Measurements from ENCODE around the gene CD200. TPM values are rescaled to one million over a fixed set of nuclear protein-coding genes. Genes with fewer than 3 reads are reported as not detected.
"Not testable (repeated sequence)": the region's sequence is repeated elsewhere in the genome, so short reads cannot be mapped to it uniquely, and the experiment has no call there.

The CD200 gene
- total RNA-seq, 2 experiments from 2014 or later = 0.67 to 3.6 TPM

- CTCF ChIA-PET = interaction anchor here (0.9 kb wide), 1 partner anchor 169 kb away, joined by 3 read pairs; no protein-coding TSS in a partner anchor
- peaks cover 2% of the 10 kb centered on the region for H3K36me3 Mint-ChIP-seq
- no peak overlapping the region for H3K27ac Mint-ChIP-seq
- ATAC-seq (no peak), DNase-seq (no peak)
- H3K27me3 Mint-ChIP-seq = peaks cover 3% of the 10 kb centered on the region
- H3K4me1 Mint-ChIP-seq = no peaks in the 10 kb centered on the region
- H3K4me3 Mint-ChIP-seq = no peak overlapping the region
- no peaks in the 10 kb centered on the region for H3K9me3 Mint-ChIP-seq (ENCODE audit: low read depth)
These were observed 41.4 kb downstream of the CD200 start for GRCh38 chr3:112374333-112374734.

GRCh38 chr3:112375117-112375516 is 42.2 kb downstream of the CD200 start:
- no peak for ATAC-seq
- Mint-ChIP-seq H3K27me3 (peaks cover 3% of the 10 kb centered on the region), H3K4me3 (no peak overlapping the region), H3K4me1 (no peaks in the 10 kb centered on the region), H3K9me3 (ENCODE audit: low read depth) (no peaks in the 10 kb centered on the region), H3K27ac (no peak overlapping the region), H3K36me3 (peaks cover 2% of the 10 kb centered on the region)
- CTCF ChIA-PET = interaction anchor here (0.8 to 0.9 kb wide), 2 partner anchors 168 to 337 kb away, joined by 3 read pairs; no protein-coding TSS in a partner anchor
- no peak for DNase-seq

- H3K27me3 Mint-ChIP-seq = no peaks in the 10 kb centered on the region
- CTCF ChIA-PET = no interaction called here
- H3K9me3 Mint-ChIP-seq (ENCODE audit: low read depth) = no peaks in the 10 kb centered on the region
- DNase-seq (no peak), ATAC-seq (no peak)
- H3K36me3 Mint-ChIP-seq = peaks cover 2% of the 10 kb centered on the region
- H3K4me3 Mint-ChIP-seq = no peak overlapping the region
- H3K27ac Mint-ChIP-seq = no peak overlapping the region
- H3K4me1 Mint-ChIP-seq = no peaks in the 10 kb centered on the region
These were observed 43.4 kb downstream of the CD200 start for GRCh38 chr3:112376241-112376911.

- Mint-ChIP-seq H3K9me3 (ENCODE audit: low read depth) (no peaks in the 10 kb centered on the region), H3K27me3 (no peaks in the 10 kb centered on the region), H3K27ac (no peak overlapping the region), H3K4me3 (no peak overlapping the region), H3K36me3 (peaks cover 2% of the 10 kb centered on the region), H3K4me1 (no peaks in the 10 kb centered on the region)
- CTCF ChIA-PET = no interaction called here
- DNase-seq (no peak), ATAC-seq (no peak)
These were observed 44.0 kb downstream of the CD200 start for GRCh38 chr3:112376992-112377391.

GRCh38 chr3:112377568-112378071 is 44.7 kb downstream of the CD200 start:
- ATAC-seq = no peak
- H3K36me3 Mint-ChIP-seq = peaks cover 2% of the 10 kb centered on the region

GRCh38 chr3:112378347-112378746 is 45.4 kb downstream of the CD200 start:
- H3K27me3 Mint-ChIP-seq; ATAC-seq; H3K4me1 Mint-ChIP-seq; H3K36me3 Mint-ChIP-seq; H3K9me3 Mint-ChIP-seq (ENCODE audit: low read depth); H3K4me3 Mint-ChIP-seq; H3K27ac Mint-ChIP-seq; DNase-seq; CTCF ChIA-PET: not testable (repeated sequence)

More at GRCh38 chr3:112377568-112378071, 44.7 kb downstream of the CD200 start:
- H3K27me3 Mint-ChIP-seq = no peaks in the 10 kb centered on the region
- no peaks in the 10 kb centered on the region for H3K9me3 Mint-ChIP-seq (ENCODE audit: low read depth)
- no peak overlapping the region for H3K27ac Mint-ChIP-seq
- DNase-seq = no peak
- no peak overlapping the region for H3K4me3 Mint-ChIP-seq
- no peaks in the 10 kb centered on the region for H3K4me1 Mint-ChIP-seq
- CTCF ChIA-PET = no interaction called here

- DNase-seq (no peak), ATAC-seq (no peak)
- Mint-ChIP-seq H3K4me3 (no peak overlapping the region), H3K4me1 (no peaks in the 10 kb centered on the region), H3K9me3 (ENCODE audit: low read depth) (no peaks in the 10 kb centered on the region), H3K36me3 (no peaks in the 10 kb centered on the region), H3K27ac (no peak overlapping the region), H3K27me3 (no peaks in the 10 kb centered on the region)
- CTCF ChIA-PET = no interaction called here
These were observed 46.2 kb downstream of the CD200 start for GRCh38 chr3:112379020-112379690.

GRCh38 chr3:112381673-112382542 is 49.0 kb downstream of the CD200 start:
- CTCF ChIA-PET = interaction anchor here (1.6 kb wide), 1 partner anchor 17 kb away, joined by 3 read pairs; no protein-coding TSS in a partner anchor
- Mint-ChIP-seq H3K27ac (no peak overlapping the region), H3K27me3 (no peaks in the 10 kb centered on the region), H3K4me3 (no peak overlapping the region), H3K4me1 (peaks cover 4% of the 10 kb centered on the region), H3K9me3 (ENCODE audit: low read depth) (no peaks in the 10 kb centered on the region), H3K36me3 (no peaks in the 10 kb centered on the region)
- ATAC-seq (no peak), DNase-seq (no peak)

- no peak for ATAC-seq
- CTCF ChIA-PET = interaction anchor here (1.6 kb wide), 1 partner anchor 18 kb away, joined by 3 read pairs; no protein-coding TSS in a partner anchor
- no peak for DNase-seq
- Mint-ChIP-seq H3K4me3 (no peak overlapping the region), H3K27me3 (no peaks in the 10 kb centered on the region), H3K27ac (no peak overlapping the region), H3K36me3 (no peaks in the 10 kb centered on the region), H3K9me3 (ENCODE audit: low read depth) (no peaks in the 10 kb centered on the region), H3K4me1 (peaks cover 4% of the 10 kb centered on the region)
These were observed 49.7 kb downstream of the CD200 start for GRCh38 chr3:112382543-112383160.

- Mint-ChIP-seq H3K4me3 (no peak overlapping the region), H3K36me3 (no peaks in the 10 kb centered on the region), H3K9me3 (ENCODE audit: low read depth) (no peaks in the 10 kb centered on the region), H3K27me3 (no peaks in the 10 kb centered on the region), H3K4me1 (peaks cover 4% of the 10 kb centered on the region), H3K27ac (no peak overlapping the region)
- CTCF ChIA-PET = no interaction called here
- no peak for DNase-seq
- ATAC-seq = no peak
These were observed 51.8 kb downstream of the CD200 start for GRCh38 chr3:112384769-112385168.

GRCh38 chr3:112388972-112389371 is 56.0 kb downstream of the CD200 start:
- no peak overlapping the region for H3K4me3 Mint-ChIP-seq
- no peaks in the 10 kb centered on the region for H3K27me3 Mint-ChIP-seq
- peaks cover 15% of the 10 kb centered on the region for H3K4me1 Mint-ChIP-seq
- H3K27ac Mint-ChIP-seq = no peak overlapping the region
- H3K36me3 Mint-ChIP-seq = peaks cover 2% of the 10 kb centered on the region
- DNase-seq (no peak), ATAC-seq (no peak)
- CTCF ChIA-PET = no interaction called here
- no peaks in the 10 kb centered on the region for H3K9me3 Mint-ChIP-seq (ENCODE audit: low read depth)

- peaks cover 12% of the 10 kb centered on the region for H3K4me1 Mint-ChIP-seq
- H3K4me3 Mint-ChIP-seq = no peak overlapping the region
- ATAC-seq (no peak), DNase-seq (no peak)
- peaks cover 2% of the 10 kb centered on the region for H3K36me3 Mint-ChIP-seq
- H3K27ac Mint-ChIP-seq = no peak overlapping the region
- H3K9me3 Mint-ChIP-seq (ENCODE audit: low read depth) = no peaks in the 10 kb centered on the region
- no peaks in the 10 kb centered on the region for H3K27me3 Mint-ChIP-seq
- CTCF ChIA-PET = interaction anchor here (0.6 kb wide), 1 partner anchor 432 kb away, joined by 4 read pairs; no protein-coding TSS in a partner anchor
These were observed 57.0 kb downstream of the CD200 start for GRCh38 chr3:112389961-112390360.

All from activated CD8-positive, alpha-beta memory T cell treated with anti-CD3 and anti-CD28 coated beads, Interleukin-2, amount 10 ng/mL, durations not matched to agents 7 days and 5 days (primary cell).